Nephron progenitor cell (in vitro differentiated cells): Measurements from ENCODE around the gene PHOSPHO1.

Source experiments
- DNase-seq: peaks from one replicate; pipeline ENCODE4 v3.0.0; 2021
- H3K27ac Mint-ChIP-seq: 2 replicates; pipeline ENCODE4 v1.8.0; 2021; ENCODE audit warnings: mild to moderate bottlenecking, moderate library complexity, mixed read lengths
- H3K27me3 Mint-ChIP-seq: 2 replicates; pipeline ENCODE4 v1.8.0; 2021; ENCODE audit warnings: mild to moderate bottlenecking, low read depth, mixed read lengths; ENCODE audit not compliant: poor library complexity
- H3K36me3 Mint-ChIP-seq: 2 replicates; pipeline ENCODE4 v1.8.0; 2021; ENCODE audit warnings: low read depth, mixed read lengths
- H3K4me1 Mint-ChIP-seq: 2 replicates; pipeline ENCODE4 v1.8.0; 2021; ENCODE audit warnings: mixed read lengths
- H3K4me3 Mint-ChIP-seq: 2 replicates; pipeline ENCODE4 v1.8.0; 2021; ENCODE audit warnings: mild to moderate bottlenecking, moderate library complexity, mixed read lengths
- H3K9me3 Mint-ChIP-seq: 2 replicates; pipeline ENCODE4 v1.8.0; 2021; ENCODE audit warnings: mild to moderate bottlenecking, moderate library complexity, mixed read lengths
- TF ChIP-seq, protein P1 (sequence below): fragments of 200-600 bp; sonication (generic); IDR thresholded peaks from 2 replicates; pipeline ENCODE4 v1.5.0; 2021; ENCODE audit warnings: antibody characterized with exemption

The PHOSPHO1 gene

DNA sequence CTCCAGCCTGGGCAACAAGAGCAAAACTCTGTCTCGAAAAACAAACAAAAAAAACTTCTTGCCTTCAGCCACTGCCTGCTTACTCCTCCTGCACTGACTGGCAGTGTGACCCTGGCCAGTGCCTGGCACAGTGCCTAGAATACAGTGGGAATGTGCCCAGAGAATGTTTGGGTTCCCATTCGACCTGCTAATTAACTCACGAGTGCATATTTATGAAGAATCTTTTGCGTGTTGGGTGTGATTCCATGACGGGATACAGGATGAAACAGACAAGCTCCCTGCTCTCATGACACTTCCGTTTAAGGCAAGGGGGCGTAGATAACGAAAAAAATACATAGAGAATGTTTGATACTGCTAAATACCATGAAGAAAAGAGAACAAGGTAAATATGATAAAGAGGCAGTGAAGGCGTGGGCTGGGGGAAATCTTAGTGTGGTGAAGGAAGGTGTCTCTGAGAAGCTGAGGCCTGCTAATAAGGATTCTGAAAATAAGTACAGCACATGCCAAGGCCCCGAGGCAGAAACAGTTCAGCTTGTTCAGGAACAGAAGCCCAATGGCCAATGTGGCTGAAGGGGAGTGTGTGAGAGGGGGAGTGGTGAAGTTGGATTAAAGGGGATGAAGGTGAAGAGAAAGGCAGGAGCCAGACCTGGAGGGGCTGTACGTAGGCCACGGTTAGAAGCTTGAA is 15.8 kb downstream of the PHOSPHO1 start:
- no peak overlapping the region for H3K4me3 Mint-ChIP-seq
- no peak for DNase-seq
- H3K27me3 Mint-ChIP-seq: peaks cover 11% of the 10 kb centered on the region
- H3K27ac Mint-ChIP-seq: no peak overlapping the region
- TF ChIP-seq, protein P1, sequence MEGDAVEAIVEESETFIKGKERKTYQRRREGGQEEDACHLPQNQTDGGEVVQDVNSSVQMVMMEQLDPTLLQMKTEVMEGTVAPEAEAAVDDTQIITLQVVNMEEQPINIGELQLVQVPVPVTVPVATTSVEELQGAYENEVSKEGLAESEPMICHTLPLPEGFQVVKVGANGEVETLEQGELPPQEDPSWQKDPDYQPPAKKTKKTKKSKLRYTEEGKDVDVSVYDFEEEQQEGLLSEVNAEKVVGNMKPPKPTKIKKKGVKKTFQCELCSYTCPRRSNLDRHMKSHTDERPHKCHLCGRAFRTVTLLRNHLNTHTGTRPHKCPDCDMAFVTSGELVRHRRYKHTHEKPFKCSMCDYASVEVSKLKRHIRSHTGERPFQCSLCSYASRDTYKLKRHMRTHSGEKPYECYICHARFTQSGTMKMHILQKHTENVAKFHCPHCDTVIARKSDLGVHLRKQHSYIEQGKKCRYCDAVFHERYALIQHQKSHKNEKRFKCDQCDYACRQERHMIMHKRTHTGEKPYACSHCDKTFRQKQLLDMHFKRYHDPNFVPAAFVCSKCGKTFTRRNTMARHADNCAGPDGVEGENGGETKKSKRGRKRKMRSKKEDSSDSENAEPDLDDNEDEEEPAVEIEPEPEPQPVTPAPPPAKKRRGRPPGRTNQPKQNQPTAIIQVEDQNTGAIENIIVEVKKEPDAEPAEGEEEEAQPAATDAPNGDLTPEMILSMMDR: no peak
- H3K4me1 Mint-ChIP-seq: peaks cover 47% of the 10 kb centered on the region
- no peaks in the 10 kb centered on the region for H3K36me3 Mint-ChIP-seq
- H3K9me3 Mint-ChIP-seq: no peaks in the 10 kb centered on the region

DNA sequence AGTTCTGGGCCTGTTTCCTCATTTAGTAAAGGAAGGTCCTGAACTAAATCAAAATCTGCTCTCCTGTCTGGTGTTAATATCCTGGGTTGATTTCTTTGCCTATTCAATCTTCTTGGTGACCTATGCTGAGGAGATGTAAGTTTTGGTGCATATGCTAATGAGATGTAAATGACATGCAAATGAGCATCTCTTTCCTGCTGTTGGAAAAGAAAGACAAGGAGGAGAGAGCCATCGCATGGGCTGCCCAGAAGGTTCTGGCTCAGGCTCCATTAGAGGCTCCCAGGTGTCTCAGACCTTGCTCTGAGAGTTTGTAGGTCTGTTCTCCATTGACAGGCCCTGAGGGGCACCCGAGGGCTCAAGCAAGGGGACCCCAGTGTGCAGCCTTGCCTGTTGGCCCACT is 16.7 kb downstream of the PHOSPHO1 start:
- TF ChIP-seq, protein P1: no peak
- no peak for DNase-seq
- H3K27me3 Mint-ChIP-seq: peaks cover 13% of the 10 kb centered on the region
- H3K4me3 Mint-ChIP-seq: no peak overlapping the region
- peaks cover 56% of the 10 kb centered on the region for H3K4me1 Mint-ChIP-seq
- no peaks in the 10 kb centered on the region for H3K36me3 Mint-ChIP-seq
- no peak overlapping the region for H3K27ac Mint-ChIP-seq
- H3K9me3 Mint-ChIP-seq: no peaks in the 10 kb centered on the region

DNA sequence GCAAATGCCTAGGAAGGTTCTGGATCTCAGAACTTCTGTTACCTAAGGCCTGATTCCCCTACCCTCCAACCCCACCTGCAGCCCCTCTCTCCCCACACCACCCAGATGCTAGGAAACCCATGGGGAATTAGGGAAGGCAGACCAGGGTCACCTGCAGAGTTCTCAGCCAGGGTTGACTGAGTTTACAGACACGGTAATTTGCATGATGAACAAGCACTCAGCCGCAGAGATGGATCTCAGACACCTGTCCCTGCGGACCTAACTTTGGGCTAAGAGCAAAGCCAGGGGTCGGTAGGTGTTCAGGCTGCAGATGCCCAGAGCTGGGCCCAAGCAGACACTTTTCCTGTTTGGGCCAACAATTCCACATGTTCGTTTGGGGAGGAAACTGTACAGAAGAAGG is 17.2 kb downstream of the PHOSPHO1 start:
- TF ChIP-seq, protein P1: no peak
- no peak overlapping the region for H3K4me3 Mint-ChIP-seq
- peaks cover 15% of the 10 kb centered on the region for H3K27me3 Mint-ChIP-seq
- H3K4me1 Mint-ChIP-seq: peaks cover 57% of the 10 kb centered on the region
- H3K36me3 Mint-ChIP-seq: no peaks in the 10 kb centered on the region
- H3K9me3 Mint-ChIP-seq: no peaks in the 10 kb centered on the region
- DNase-seq: no peak
- H3K27ac Mint-ChIP-seq: no peak overlapping the region

DNA sequence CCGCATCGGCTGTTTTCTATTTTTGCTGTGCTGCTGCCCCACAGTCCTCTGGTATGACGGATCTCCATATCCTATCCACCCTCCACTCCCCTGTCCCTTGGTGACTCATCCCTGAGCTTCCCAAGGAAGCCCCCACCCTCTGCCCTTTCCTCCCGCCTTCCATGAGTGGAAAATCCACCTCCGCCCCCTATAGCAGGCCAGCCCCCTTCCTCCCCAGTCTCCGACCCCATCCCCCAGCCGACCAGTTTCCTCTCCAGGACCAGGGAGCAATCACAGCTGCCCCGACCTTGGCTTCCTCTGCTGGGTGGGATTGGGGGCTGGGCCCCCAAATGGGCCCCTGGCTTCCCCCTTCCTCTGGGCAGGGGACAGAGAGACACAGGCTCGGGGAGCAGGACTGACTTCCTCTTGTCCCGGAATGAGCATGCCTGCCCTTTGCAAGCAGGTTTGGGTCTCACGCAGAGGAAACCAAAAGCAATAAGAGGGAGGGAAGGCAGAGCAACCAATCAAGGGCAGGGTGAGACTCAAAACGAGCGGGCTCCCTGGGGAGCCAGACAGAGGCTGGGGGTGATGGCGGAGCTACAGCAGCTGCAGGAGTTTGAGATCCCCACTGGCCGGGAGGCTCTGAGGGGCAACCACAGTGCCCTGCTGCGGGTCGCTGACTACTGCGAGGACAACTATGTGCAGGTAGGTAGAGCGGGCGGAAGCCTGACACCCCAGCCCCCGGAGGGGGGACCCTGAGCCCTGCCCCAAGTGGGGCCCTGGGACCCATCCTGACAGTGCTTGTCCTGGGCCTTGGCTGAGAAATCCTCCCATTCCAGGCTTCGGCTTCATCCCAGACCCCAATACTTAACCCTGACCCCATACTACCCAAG is 20.2 kb downstream of the PHOSPHO1 start, which contains the start of the genes ABI3 and GNGT2:
Gene ABI3 (plus strand): TSS at position 550 of the 872 bp plus-strand sequence. CDS start 18 bp downstream, at position 568.
Gene GNGT2 (minus strand): TSS at position 417 of the 872 bp plus-strand sequence. CDS start 3,152 bp downstream, outside the sequence.
- peak within 1 kb of the TSS; percentile 65 for H3K27ac Mint-ChIP-seq
- peaks cover 21% of the 10 kb centered on the region for H3K27me3 Mint-ChIP-seq
- DNase-seq: peak; percentile 35
- H3K4me1 Mint-ChIP-seq: peaks cover 63% of the 10 kb centered on the region
- TF ChIP-seq, protein P1: no peak
- H3K9me3 Mint-ChIP-seq: no peaks in the 10 kb centered on the region
- H3K4me3 Mint-ChIP-seq: peak within 1 kb of the TSS; percentile 61
- H3K36me3 Mint-ChIP-seq: no peaks in the 10 kb centered on the region

DNA sequence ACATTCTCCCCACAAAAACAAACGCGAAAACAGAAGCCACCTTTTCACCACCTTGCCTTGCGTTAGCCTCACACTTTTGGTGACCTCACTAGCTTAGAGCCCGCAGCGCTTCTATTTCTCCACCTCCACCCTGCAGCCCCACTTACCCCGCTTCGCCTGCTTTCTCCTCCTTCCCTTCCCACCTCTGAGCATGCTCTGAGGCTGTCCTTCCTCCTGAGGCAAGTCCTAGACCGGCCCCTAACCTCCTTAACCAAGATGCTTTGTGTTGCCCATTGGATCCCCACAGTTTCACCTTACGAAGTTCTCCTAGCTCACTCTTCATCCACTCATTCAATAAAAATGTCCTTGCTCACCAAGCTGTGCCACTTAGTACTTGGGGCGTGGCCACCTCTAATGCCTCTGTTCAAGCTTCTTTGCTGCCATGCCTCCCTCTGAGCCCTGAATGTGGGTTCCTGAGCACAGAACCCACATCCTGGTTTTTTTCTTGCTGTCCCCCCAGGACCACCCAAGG is 21.5 kb downstream of the PHOSPHO1 start:
- TF ChIP-seq, protein P1: no peak
- Mint-ChIP-seq H3K27ac (peak overlapping the region; percentile 65), H3K9me3 (no peaks in the 10 kb centered on the region), H3K4me1 (peaks cover 67% of the 10 kb centered on the region), H3K27me3 (peaks cover 27% of the 10 kb centered on the region), H3K36me3 (no peaks in the 10 kb centered on the region), H3K4me3 (no peak overlapping the region)
- no peak for DNase-seq
